Pancreas (tissue), 10 donors: ENCODE results near the gene VSNL1. TPM values are rescaled to one million over a fixed set of nuclear protein-coding genes. Genes with fewer than 3 reads are reported as not detected.

Experiments
- ATAC-seq, 4 donors: fragments of 200-7000 bp; cut with Tn5 transposase; one replicate each; pipeline versions ENCODE4 v1.8.0 to v1.9.1; 2020; ENCODE audit warnings: mild to moderate bottlenecking in 4 of 4, moderate library complexity in 4 of 4
- DNase-seq, 6 donors: peaks; one replicate each; pipeline ENCODE4 v3.0.0-alpha.2; 2020
- FAIRE-seq: peaks from 2 replicates; lab custom pipeline; 2012; peaks lifted over from hg19 to GRCh38; lab: Jason Lieb, UNC
- H3K27ac ChIP-seq, 4 donors: fragments of 200-600 bp; sonication (generic); 1 replicate in 3 of 4; 2 replicates in 1 of 4; pipeline versions ENCODE4 v1.5.0 to v1.8.0; 2020
- H3K27me3 ChIP-seq, 4 donors: fragments of 200-600 bp; one replicate each; pipeline ENCODE4 v1.8.0; 2021
- H3K36me3 ChIP-seq, 3 donors: fragments of 200-600 bp; sonication (generic) in 1 of 3; one replicate each; pipeline versions ENCODE4 v1.5.0 to v1.8.0; 2020 to 2021
- H3K4me1 ChIP-seq, 3 donors: fragments of 200-600 bp; one replicate each; pipeline ENCODE4 v1.8.0; 2021
- H3K4me3 ChIP-seq, 4 donors: fragments of 200-600 bp; sonication (generic) in 2 of 4; one replicate each; pipeline versions ENCODE4 v1.5.0 to v1.8.0; 2020 to 2021
- H3K9me3 ChIP-seq, 4 donors: fragments of 200-600 bp; one replicate each; pipeline ENCODE4 v1.8.0; 2021
- WGBS, 2 donors: extraction: QIAGEN DNeasy Blood & Tissue Kit; methylation state at CpG; one replicate each; pipeline ENCODE4 v1.1.7; 2013; 5-methylcytosine and 5-hydroxymethylcytosine counted together
- intact Hi-C, 3 donors: fragments of 100-400 bp; cut with DNase I; formaldehyde crosslinking; loops; one replicate each; pipeline versions ENCODE4 v1.11.1 to v1.14.2; 2022
- polyA plus RNA-seq, 2 donors: library from polyadenylated mRNA; stranded (reverse); fragments of 200-250 nt; gene quantifications; one replicate each; pipeline ENCODE4 v1.2.3, GENCODE V29; 2013
- total RNA-seq, 6 donors: library from RNA; stranded (reverse); fragmentation: NEBNext Ultra II Directional in 4 of 6; extraction: Animal tissue kit (Norgen Biotek cat#: 25700) in 4 of 6; gene quantifications; one replicate each; pipeline versions ENCODE4 v1.2.1 to v1.2.4, GENCODE V29; 2021 to 2023
- TF ChIP-seq, protein P1 (sequence below), 4 donors: fragments of 200-600 bp; sonication (generic) in 3 of 4; IDR thresholded peaks; one replicate each; pipeline versions ENCODE4 v1.5.0 to v1.8.0; 2021; ENCODE audit warnings: antibody characterized with exemption in 4 of 4
- donor health status: healthy with polysubstance abuse.
- donor health status: DM: no; HTN: no; CAD: no; lungs with moderate emphysema.
- donor health status: DM: no; HTN: no; CAD: no.
- donor health status: control.
- donor health status: control.
- donor health status: Bipolar disorder and iron deficiency.
- donor health status: DM: yes; HTN: yes; CAD: no.
- donor health status: DM: no; HTN: no; CAD: no.
- donor health status: DM: no; HTN: no; CAD: no.
- donor health status: DM: yes; HTN: yes; CAD: no.

The VSNL1 gene
- total and polyA plus RNA-seq, 8 donors = 0.09 to 2.6 (median 0.56) TPM

DNA sequence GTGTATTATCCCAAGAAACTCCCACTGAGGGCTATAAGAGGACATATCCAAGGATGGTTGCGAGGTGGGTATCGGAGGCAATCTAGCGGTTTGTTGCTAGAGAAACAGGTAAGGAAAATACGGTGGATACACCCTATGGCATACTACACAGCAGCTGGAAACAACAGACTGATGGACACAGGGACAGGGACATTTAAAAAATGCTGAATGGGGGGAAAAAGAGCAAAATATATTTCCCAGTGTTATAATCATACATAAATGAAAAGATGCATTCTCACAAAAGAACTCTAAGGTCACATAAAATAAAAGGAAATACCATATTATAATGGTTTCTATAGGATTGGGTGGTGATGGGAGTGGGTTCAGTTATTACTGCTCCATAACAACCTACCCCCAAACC lies 117.3 kb downstream of the VSNL1 start:
- WGBS, 2 donors = 90 to 91% methylated on average over 4 of the region's 4 CpGs

DNA sequence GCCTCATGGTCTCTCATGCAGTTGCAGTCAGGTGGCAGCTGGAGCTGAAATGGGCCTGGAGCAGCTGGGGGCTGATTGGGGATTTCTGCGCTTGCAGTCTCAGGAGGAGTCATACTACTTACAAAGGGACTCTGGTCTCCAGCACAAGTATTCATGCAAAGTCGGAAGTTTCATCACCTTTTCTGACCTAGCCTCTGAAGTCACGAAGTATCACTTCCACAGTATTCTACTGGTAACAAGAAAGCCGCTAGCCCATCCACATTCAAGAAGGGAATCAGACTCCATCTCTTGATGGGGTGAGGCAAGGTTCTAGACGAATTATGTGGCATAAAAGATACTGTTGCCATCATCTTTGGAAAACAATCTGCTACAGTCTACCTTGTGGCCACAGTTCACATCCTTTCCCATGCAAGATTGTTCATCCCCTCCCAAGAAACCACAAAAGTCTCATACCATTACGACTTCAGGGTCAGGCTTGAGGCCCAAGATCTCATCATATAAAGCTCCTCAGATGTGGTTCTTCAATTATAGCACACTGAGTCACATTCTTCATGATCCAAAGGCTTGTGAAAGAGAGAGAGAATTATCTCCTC lies 117.9 kb downstream of the VSNL1 start:
- TF ChIP-seq, protein P1, sequence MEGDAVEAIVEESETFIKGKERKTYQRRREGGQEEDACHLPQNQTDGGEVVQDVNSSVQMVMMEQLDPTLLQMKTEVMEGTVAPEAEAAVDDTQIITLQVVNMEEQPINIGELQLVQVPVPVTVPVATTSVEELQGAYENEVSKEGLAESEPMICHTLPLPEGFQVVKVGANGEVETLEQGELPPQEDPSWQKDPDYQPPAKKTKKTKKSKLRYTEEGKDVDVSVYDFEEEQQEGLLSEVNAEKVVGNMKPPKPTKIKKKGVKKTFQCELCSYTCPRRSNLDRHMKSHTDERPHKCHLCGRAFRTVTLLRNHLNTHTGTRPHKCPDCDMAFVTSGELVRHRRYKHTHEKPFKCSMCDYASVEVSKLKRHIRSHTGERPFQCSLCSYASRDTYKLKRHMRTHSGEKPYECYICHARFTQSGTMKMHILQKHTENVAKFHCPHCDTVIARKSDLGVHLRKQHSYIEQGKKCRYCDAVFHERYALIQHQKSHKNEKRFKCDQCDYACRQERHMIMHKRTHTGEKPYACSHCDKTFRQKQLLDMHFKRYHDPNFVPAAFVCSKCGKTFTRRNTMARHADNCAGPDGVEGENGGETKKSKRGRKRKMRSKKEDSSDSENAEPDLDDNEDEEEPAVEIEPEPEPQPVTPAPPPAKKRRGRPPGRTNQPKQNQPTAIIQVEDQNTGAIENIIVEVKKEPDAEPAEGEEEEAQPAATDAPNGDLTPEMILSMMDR (IDR thresholded peaks at IDR 0.05) = no peak
- 86 to 94% methylated on average over 6 of the region's 6 CpGs for WGBS, 2 donors
- Histone ChIP-seq H3K36me3 (no peaks in the 10 kb centered on the region), H3K4me1 (no peaks in the 10 kb centered on the region), H3K9me3 (no peaks in the 10 kb centered on the region), H3K27me3 (no peaks in the 10 kb centered on the region), H3K27ac (no peak overlapping the region), H3K4me3 (no peak overlapping the region)
- DNase-seq = no peak
- peak in 1 of 4 donors; percentile 43 for ATAC-seq
- intact Hi-C loops = no loop called here
- FAIRE-seq = no peak

More for the DNA sequence above, 117.3 kb downstream of the VSNL1 start:
- Histone ChIP-seq H3K36me3 (no peaks in the 10 kb centered on the region), H3K4me3 (no peak overlapping the region), H3K27ac (no peak overlapping the region), H3K27me3 (no peaks in the 10 kb centered on the region), H3K4me1 (no peaks in the 10 kb centered on the region), H3K9me3 (no peaks in the 10 kb centered on the region)
- TF ChIP-seq, protein P1 (IDR thresholded peaks at IDR 0.05) = no peak
- DNase-seq = no peak
- ATAC-seq = no peak
- intact Hi-C loops = no loop called here
- no peak for FAIRE-seq

DNA sequence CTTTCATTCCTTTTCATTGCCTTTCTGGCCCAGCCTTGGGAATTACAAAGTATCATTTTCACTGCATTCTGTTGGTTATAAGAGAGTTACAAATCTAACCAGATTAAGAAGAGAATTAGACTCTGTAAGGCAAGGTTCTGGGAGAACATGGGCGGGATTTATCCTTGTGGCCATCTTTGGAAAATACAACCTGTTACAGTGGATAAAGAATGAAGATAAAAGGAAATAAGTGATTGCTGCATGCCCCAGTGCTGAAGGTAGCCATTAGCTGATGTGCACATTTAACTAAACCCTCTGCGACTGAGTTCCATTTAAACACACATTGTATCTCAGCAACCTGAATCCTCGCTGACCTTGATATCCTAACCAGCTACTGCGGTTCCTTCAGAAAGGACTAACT lies 119.7 kb downstream of the VSNL1 start:
- H3K27ac ChIP-seq = no peak overlapping the region
- TF ChIP-seq, protein P1 (IDR thresholded peaks at IDR 0.05) = no peak
- DNase-seq (no peak), ATAC-seq (peak in 1 of 4 donors; percentile 23), FAIRE-seq (no peak)
- 70 to 86% methylated on average over 4 of the region's 4 CpGs for WGBS, 2 donors
- no peaks in the 10 kb centered on the region for H3K27me3 ChIP-seq
- intact Hi-C loops = no loop called here
- no peaks in the 10 kb centered on the region for H3K4me1 ChIP-seq
- no peaks in the 10 kb centered on the region for H3K9me3 ChIP-seq
- H3K36me3 ChIP-seq = no peaks in the 10 kb centered on the region
- H3K4me3 ChIP-seq = no peak overlapping the region

DNA sequence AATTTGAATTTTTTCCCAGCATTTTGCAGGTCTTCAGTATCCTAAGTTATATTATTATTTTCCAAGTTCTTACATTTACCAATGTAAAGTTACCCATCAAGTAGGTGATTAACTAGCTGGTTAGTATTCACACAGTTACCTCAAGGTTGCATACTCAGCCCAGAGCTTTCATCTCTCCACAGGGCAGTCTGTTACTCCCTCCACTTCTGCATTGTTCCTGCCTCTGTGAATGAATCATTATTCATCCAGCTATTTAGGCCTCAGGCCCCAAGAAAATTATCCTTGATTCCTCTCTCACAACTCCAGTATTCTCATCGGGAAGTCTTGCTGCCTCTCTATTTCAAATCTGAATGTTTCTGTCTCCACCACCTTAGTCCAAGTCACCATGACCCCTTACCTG lies 121.0 kb downstream of the VSNL1 start:
- Histone ChIP-seq H3K9me3 (no peaks in the 10 kb centered on the region), H3K27ac (no peak overlapping the region), H3K4me1 (no peaks in the 10 kb centered on the region), H3K27me3 (no peaks in the 10 kb centered on the region), H3K4me3 (no peak overlapping the region), H3K36me3 (no peaks in the 10 kb centered on the region)
- no peak for DNase-seq
- FAIRE-seq = no peak
- 76 to 81% methylated on average over 1 of the region's 1 CpG for WGBS, 2 donors
- ATAC-seq = no peak
- intact Hi-C loops = no loop called here
- TF ChIP-seq, protein P1 (IDR thresholded peaks at IDR 0.05) = no peak

DNA sequence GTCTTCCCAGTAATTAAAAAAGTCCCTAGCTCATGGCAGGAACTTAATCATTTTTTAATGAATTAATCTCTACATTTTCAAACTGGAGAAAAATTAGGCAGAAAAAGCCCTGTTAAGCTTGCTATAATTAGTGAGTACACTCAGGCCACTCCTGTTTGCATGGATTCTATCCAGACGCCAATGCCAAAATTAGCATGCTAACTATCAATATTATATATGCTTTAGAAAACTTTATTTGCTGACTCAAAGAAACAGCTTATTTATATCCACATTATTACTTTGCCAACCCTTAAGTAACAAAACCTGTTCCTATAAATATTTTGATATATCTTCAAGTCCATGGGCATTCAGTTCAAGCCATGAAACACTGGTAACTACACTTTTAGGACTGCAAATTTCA lies 122.2 kb downstream of the VSNL1 start:
- no peak overlapping the region for H3K27ac ChIP-seq
- intact Hi-C loops = no loop called here
- no peaks in the 10 kb centered on the region for H3K9me3 ChIP-seq
- no peak for FAIRE-seq
- no peaks in the 10 kb centered on the region for H3K36me3 ChIP-seq
- no peaks in the 10 kb centered on the region for H3K27me3 ChIP-seq
- H3K4me3 ChIP-seq = no peak overlapping the region
- no peaks in the 10 kb centered on the region for H3K4me1 ChIP-seq
- DNase-seq = no peak
- whole genome bisulfite sequencing, 2 donors = 76 to 84% methylated on average over 1 of the region's 1 CpG
- TF ChIP-seq, protein P1 (IDR thresholded peaks at IDR 0.05) = no peak
- ATAC-seq = no peak
